Activated naive CD8-positive, alpha-beta T cell (primary cell): ENCODE data around the gene VAV2.

Experiments used
- H3K27ac Mint-ChIP-seq: one replicate; pipeline ENCODE4 v1.8.0; 2021; ENCODE audit warnings: mixed read lengths
- H3K27me3 Mint-ChIP-seq: one replicate; pipeline ENCODE4 v1.8.0; 2021; ENCODE audit warnings: mixed read lengths
- H3K36me3 Mint-ChIP-seq: one replicate; pipeline ENCODE4 v1.8.0; 2021; ENCODE audit warnings: mixed read lengths
- H3K4me1 Mint-ChIP-seq: one replicate; pipeline ENCODE4 v1.8.0; 2021; ENCODE audit warnings: low read depth, mixed read lengths
- H3K4me3 Mint-ChIP-seq: one replicate; pipeline ENCODE4 v1.8.0; 2021; ENCODE audit warnings: mild to moderate bottlenecking, mixed read lengths
- H3K9me3 Mint-ChIP-seq: one replicate; pipeline ENCODE4 v1.8.0; 2021; ENCODE audit warnings: low read depth, mixed read lengths

The VAV2 gene

DNA sequence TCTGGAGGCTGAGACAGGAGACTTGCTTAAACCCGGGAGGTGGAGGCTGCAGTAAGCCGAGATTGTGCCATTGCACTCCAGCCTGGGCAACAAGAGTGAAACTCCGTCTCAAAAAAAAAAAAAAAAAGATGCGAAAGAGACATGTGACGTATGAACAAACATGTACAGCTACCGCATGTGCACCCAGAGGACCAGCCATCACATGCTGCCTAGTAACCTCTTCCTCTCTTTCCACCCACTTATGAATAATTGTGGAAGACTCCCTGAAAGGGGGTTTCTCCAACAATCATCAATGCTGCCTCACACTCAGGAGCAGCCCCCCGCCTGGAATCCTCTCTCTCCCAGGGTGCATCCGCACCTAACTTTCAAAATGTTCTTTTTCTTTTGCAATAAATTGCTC lies 256.2 kb downstream of the VAV2 start:
- H3K27me3 Mint-ChIP-seq = no peaks in the 10 kb centered on the region
- no peaks in the 10 kb centered on the region for H3K9me3 Mint-ChIP-seq
- H3K36me3 Mint-ChIP-seq = no peaks in the 10 kb centered on the region
- H3K4me1 Mint-ChIP-seq = peaks cover 9% of the 10 kb centered on the region
- H3K4me3 Mint-ChIP-seq = no peak overlapping the region
- H3K27ac Mint-ChIP-seq = no peak overlapping the region

- no peaks in the 10 kb centered on the region for H3K27me3 Mint-ChIP-seq
- H3K4me1 Mint-ChIP-seq = peaks cover 9% of the 10 kb centered on the region
- H3K4me3 Mint-ChIP-seq = no peak overlapping the region
- H3K27ac Mint-ChIP-seq = no peak overlapping the region
- H3K9me3 Mint-ChIP-seq = no peaks in the 10 kb centered on the region
- H3K36me3 Mint-ChIP-seq = no peaks in the 10 kb centered on the region
These were observed 256.7 kb downstream of the VAV2 start for GRCh38 chr9:133735415-133735775.

DNA sequence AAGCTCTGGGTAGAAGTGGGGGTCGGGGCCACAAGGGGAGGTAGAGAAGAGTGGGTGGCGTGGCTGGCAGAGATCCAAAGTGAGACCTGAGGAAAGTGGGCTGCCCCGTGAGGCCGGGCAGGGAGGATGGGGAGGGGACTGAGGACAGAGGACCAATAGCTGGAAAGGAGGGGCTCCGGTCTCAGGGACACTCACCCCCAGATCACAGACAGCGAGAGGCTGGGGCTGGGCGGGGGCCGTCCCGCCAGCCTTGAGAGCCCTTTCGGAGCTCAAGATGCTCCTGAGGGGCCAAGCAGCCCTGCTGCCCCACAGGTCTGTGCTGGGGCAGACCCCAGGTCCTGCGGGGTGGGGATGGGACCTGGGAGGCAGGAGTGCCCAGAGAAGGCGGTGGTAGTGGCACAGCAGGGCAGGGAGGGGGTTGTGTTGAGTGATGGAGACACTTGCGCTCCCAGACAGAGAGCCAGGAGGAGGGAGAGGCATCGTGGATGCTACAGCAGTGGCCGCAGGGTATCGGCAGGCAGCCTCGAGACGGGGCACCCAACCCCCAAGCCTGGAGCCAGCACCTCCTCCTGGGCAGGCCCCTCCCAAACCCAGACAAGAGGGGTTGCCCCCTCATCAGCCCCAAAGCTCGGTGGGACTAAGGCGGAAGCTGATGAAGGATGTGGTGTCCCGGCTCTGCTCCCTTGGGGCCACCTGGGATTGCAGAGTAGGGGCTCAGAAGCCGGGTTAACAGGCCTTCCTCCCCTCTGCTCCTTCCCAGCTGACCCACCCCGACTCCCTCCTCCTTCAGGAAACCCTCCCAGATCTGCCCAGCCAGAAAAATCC lies 257.3 kb downstream of the VAV2 start:
- no peak overlapping the region for H3K27ac Mint-ChIP-seq
- H3K27me3 Mint-ChIP-seq = no peaks in the 10 kb centered on the region
- H3K9me3 Mint-ChIP-seq = no peaks in the 10 kb centered on the region
- no peaks in the 10 kb centered on the region for H3K36me3 Mint-ChIP-seq
- H3K4me1 Mint-ChIP-seq = peaks cover 9% of the 10 kb centered on the region
- H3K4me3 Mint-ChIP-seq = no peak overlapping the region

- H3K27ac Mint-ChIP-seq = no peak overlapping the region
These were observed 258.2 kb downstream of the VAV2 start for GRCh38 chr9:133733796-133734533.

GRCh38 chr9:133733421-133733795 lies 258.7 kb downstream of the VAV2 start:
- Mint-ChIP-seq H3K27ac (no peak overlapping the region), H3K36me3 (no peaks in the 10 kb centered on the region), H3K27me3 (no peaks in the 10 kb centered on the region), H3K4me3 (no peak overlapping the region), H3K4me1 (peaks cover 5% of the 10 kb centered on the region), H3K9me3 (no peaks in the 10 kb centered on the region)

More at GRCh38 chr9:133733796-133734533, 258.2 kb downstream of the VAV2 start:
- no peaks in the 10 kb centered on the region for H3K27me3 Mint-ChIP-seq
- H3K4me3 Mint-ChIP-seq = no peak overlapping the region
- peaks cover 6% of the 10 kb centered on the region for H3K4me1 Mint-ChIP-seq
- H3K9me3 Mint-ChIP-seq = no peaks in the 10 kb centered on the region
- H3K36me3 Mint-ChIP-seq = no peaks in the 10 kb centered on the region

DNA sequence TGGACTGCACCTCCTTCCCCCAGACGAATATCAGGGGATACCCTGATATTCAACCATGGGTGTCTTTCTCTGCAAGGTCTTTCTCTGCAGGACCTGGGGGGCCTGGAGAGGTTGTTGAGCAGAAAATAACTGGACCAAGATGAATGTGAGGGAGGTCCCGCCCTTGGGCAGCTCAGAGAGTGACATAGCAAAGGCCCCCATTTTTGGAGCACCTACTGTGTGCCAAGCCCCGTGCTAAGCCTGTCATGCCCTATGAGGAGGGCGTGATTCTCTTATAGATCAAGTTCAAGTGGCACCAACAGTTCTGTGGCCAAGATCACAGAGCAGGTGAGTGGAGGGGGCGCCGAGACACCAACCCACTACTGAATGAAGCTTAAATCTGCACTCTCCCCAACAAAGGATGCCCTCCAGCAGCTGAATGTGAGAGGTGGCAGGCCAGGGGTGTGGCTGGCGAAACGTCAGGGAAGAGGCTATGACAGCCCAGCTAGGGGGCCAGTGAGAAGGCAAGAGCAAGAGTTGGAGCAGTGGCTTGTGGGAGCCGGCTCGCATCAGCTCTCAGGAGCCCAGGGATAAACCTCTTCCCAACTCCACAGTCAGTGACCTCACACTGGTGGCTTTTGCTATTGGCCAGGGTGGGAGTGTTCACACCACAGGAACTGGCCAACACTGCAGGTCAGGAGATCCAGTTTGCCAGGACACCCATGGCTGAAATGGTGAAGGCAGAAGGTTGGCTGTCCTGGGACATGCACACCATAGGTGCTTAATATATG lies 259.3 kb downstream of the VAV2 start:
- Mint-ChIP-seq H3K9me3 (no peaks in the 10 kb centered on the region), H3K27me3 (no peaks in the 10 kb centered on the region), H3K4me3 (no peak overlapping the region), H3K27ac (no peak overlapping the region), H3K36me3 (no peaks in the 10 kb centered on the region), H3K4me1 (peaks cover 3% of the 10 kb centered on the region)

DNA sequence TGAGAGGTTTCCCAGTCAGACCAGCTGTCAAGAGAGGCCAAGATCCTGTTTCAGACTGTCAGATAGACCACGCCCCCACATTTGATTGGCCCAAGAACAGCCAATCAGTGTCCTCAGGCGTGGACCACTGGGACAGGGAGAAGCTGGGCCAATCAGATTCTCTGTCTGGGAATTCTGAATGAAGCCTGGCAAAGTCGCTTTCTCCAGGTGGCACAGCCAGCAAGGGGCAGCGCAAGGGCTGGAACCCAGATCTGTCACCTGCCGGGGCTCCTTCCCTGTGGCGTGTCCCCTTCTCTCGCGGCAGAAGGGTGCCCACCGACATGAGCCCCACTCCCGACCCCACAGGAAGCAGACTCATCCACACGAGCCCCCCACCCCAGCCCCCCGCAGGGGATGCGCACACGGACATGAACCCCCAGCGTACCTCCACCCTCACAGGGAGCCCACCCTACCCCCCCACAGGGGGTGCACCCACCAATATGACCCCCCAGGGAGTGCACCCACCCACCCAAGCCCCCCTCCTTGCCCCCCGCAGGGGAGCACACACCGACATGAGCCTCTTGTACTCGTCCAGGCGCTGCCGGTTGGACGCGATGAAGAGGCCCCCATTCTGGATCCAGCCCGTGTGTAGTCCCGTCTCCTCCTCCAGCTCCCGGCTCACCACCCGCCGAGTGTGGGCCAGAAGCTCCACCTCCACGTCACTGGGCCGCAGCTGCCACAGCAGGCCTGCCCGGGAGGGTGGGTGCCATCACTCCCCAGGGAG lies 260.1 kb downstream of the VAV2 start:
- Mint-ChIP-seq H3K4me1 (peaks cover 1% of the 10 kb centered on the region), H3K27me3 (no peaks in the 10 kb centered on the region), H3K4me3 (no peak overlapping the region), H3K9me3 (no peaks in the 10 kb centered on the region), H3K36me3 (no peaks in the 10 kb centered on the region), H3K27ac (no peak overlapping the region)

GRCh38 chr9:133730994-133731715 lies 261.0 kb downstream of the VAV2 start:
- no peaks in the 10 kb centered on the region for H3K9me3 Mint-ChIP-seq
- peaks cover 8% of the 10 kb centered on the region for H3K4me1 Mint-ChIP-seq
- H3K27ac Mint-ChIP-seq = no peak overlapping the region
- H3K4me3 Mint-ChIP-seq = no peak overlapping the region
- no peaks in the 10 kb centered on the region for H3K36me3 Mint-ChIP-seq
- no peaks in the 10 kb centered on the region for H3K27me3 Mint-ChIP-seq

DNA sequence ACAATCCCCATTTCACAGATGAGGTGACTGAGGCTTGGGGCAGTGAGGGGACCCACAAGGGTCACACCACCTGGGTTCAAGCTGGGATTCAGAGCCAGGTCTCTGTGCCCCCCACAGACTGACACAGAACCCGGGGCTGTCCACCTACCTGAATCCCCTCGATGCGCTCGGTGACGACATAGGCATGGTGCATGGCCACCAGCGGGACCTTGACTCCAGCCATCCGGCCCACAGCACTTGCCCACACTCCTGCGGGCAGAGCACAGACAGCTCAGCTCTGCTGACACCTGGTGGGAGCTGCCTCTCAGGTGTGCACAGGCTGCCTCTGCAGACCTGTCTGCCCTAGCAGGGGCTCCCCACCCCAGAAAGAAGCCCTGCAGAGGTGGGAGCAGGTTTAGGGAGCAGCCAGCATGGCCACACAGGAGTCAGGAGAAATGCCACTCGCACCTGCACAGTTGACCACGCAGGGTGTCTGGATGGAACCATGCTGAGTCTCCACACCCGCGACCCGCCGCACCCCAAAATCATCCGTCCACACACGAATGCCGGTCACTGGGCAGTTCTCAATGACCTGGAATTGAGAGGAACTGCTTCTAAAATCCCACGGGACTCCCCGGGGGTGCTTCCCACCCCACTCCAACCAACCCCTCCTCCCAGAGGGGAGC lies 262.4 kb downstream of the VAV2 start:
- no peak overlapping the region for H3K4me3 Mint-ChIP-seq
- no peak overlapping the region for H3K27ac Mint-ChIP-seq
- H3K9me3 Mint-ChIP-seq = no peaks in the 10 kb centered on the region
- H3K27me3 Mint-ChIP-seq = peaks cover 2% of the 10 kb centered on the region
- peaks cover 7% of the 10 kb centered on the region for H3K4me1 Mint-ChIP-seq
- H3K36me3 Mint-ChIP-seq = no peaks in the 10 kb centered on the region

- Mint-ChIP-seq H3K4me3 (no peak overlapping the region), H3K36me3 (no peaks in the 10 kb centered on the region), H3K9me3 (no peaks in the 10 kb centered on the region), H3K4me1 (peaks cover 7% of the 10 kb centered on the region), H3K27ac (no peak overlapping the region), H3K27me3 (peaks cover 2% of the 10 kb centered on the region)
These were observed 263.1 kb downstream of the VAV2 start for GRCh38 chr9:133728856-133729616.

GRCh38 chr9:133727876-133728441 lies 264.2 kb downstream of the VAV2 start:
- no peak overlapping the region for H3K27ac Mint-ChIP-seq
- peaks cover 2% of the 10 kb centered on the region for H3K27me3 Mint-ChIP-seq
- peaks cover 7% of the 10 kb centered on the region for H3K4me1 Mint-ChIP-seq
- no peak overlapping the region for H3K4me3 Mint-ChIP-seq
- H3K36me3 Mint-ChIP-seq = no peaks in the 10 kb centered on the region
- H3K9me3 Mint-ChIP-seq = no peaks in the 10 kb centered on the region

GRCh38 chr9:133727277-133727875 lies 264.7 kb downstream of the VAV2 start:
- H3K36me3 Mint-ChIP-seq = no peaks in the 10 kb centered on the region
- H3K9me3 Mint-ChIP-seq = no peaks in the 10 kb centered on the region
- H3K27ac Mint-ChIP-seq = no peak overlapping the region
- H3K4me3 Mint-ChIP-seq = no peak overlapping the region
- peaks cover 7% of the 10 kb centered on the region for H3K4me1 Mint-ChIP-seq
- H3K27me3 Mint-ChIP-seq = peaks cover 2% of the 10 kb centered on the region
